Mesothelial cell of epicardium (in vitro differentiated cells): ENCODE data around the gene PARVA. TPM values are rescaled to one million over a fixed set of nuclear protein-coding genes. Genes with fewer than 3 reads are reported as not detected.

Experiments
- DNase-seq, 2 experiments: peaks; one replicate each; pipeline ENCODE4 v3.0.0; 2021; ENCODE audit warnings: low spot score in 2 of 2; ENCODE audit not compliant: unreplicated experiment in 2 of 2
- H3K27ac Mint-ChIP-seq: 2 replicates; pipeline ENCODE4 v1.8.0; 2021; ENCODE audit warnings: mixed read lengths
- H3K27me3 Mint-ChIP-seq: 2 replicates; pipeline ENCODE4 v1.8.0; 2021; ENCODE audit warnings: low read depth, mixed read lengths
- H3K36me3 Mint-ChIP-seq: 2 replicates; pipeline ENCODE4 v1.8.0; 2021; ENCODE audit warnings: mixed read lengths
- H3K4me1 Mint-ChIP-seq: 2 replicates; pipeline ENCODE4 v1.8.0; 2021; ENCODE audit warnings: mixed read lengths
- H3K4me3 Mint-ChIP-seq: 2 replicates; pipeline ENCODE4 v1.8.0; 2021; ENCODE audit warnings: mild to moderate bottlenecking, moderate library complexity, mixed read lengths
- H3K9me3 Mint-ChIP-seq: 2 replicates; pipeline ENCODE4 v1.8.0; 2021; ENCODE audit warnings: mixed read lengths
- CTCF ChIP-seq: fragments of 200-600 bp; sonication (generic); IDR thresholded peaks from one replicate; pipeline ENCODE4 v1.5.0; 2021; ENCODE audit warnings: antibody characterized with exemption; ENCODE audit not compliant: unreplicated experiment
- total RNA-seq: library from RNA; stranded (reverse); gene quantifications from 3 replicates; pipeline ENCODE4 v1.2.1, GENCODE V29; 2021

The PARVA gene
- total RNA-seq, 1 donor from 2014 or later = 77.1 TPM

GRCh38 chr11:12382451-12382850, 5.1 kb downstream of the PARVA start:
- no peaks in the 10 kb centered on the region for H3K27me3 Mint-ChIP-seq
- no peaks in the 10 kb centered on the region for H3K9me3 Mint-ChIP-seq
- DNase-seq = no peak
- peaks cover 13% of the 10 kb centered on the region for H3K36me3 Mint-ChIP-seq
- no peak overlapping the region for H3K27ac Mint-ChIP-seq
- no peak overlapping the region for H3K4me3 Mint-ChIP-seq
- H3K4me1 Mint-ChIP-seq = peaks cover 36% of the 10 kb centered on the region
- TF ChIP-seq CTCF = no peak

DNA sequence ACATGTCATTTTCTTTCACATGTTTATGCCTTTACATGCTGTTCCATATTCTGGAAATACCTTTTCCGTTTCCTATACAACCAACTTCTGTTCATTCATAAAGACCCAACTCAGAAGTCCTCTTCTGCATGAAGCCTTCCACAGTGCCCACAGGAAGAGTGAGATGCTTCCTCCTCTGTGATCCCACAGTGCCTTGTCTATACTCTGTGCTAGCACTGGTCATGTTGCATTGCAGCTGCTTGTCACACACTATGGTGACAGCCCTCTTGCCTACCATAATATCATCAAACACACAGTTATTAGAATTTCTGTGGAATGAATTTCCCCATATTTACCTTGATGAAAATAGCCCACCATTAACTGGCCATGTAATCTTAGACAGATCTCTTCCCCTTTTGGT, 8.9 kb downstream of the PARVA start:
- Mint-ChIP-seq H3K4me1 (peaks cover 46% of the 10 kb centered on the region), H3K4me3 (no peak overlapping the region), H3K27ac (peak overlapping the region; percentile 74), H3K27me3 (no peaks in the 10 kb centered on the region), H3K9me3 (no peaks in the 10 kb centered on the region), H3K36me3 (peaks cover 13% of the 10 kb centered on the region)
- no peak for DNase-seq
- no peak for TF ChIP-seq CTCF

GRCh38 chr11:12386745-12387144, 9.4 kb downstream of the PARVA start:
- DNase-seq = no peak
- Mint-ChIP-seq H3K27me3 (no peaks in the 10 kb centered on the region), H3K36me3 (peaks cover 13% of the 10 kb centered on the region), H3K4me1 (peaks cover 49% of the 10 kb centered on the region), H3K4me3 (no peak overlapping the region), H3K9me3 (no peaks in the 10 kb centered on the region), H3K27ac (peak overlapping the region; percentile 74)
- no peak for TF ChIP-seq CTCF

DNA sequence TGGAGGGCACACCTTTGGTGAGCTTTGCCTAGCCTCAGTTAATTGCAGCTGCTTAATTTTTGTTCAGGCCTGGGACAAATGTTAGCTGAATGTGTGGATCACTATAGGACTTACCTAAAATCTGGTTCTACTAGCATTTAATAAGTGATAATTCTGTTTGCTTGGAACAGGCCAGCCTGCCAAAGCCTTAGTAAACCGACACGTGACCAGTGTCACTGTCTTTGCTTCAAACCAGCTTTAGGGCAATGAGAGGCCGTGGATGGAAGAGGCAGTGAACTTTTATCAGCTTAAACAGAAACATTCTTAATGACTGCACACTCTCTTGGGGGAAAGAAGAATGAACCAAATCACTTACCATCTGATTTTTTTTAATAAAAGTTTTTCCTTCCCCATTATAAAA, 10.8 kb downstream of the PARVA start:
- Mint-ChIP-seq H3K4me1 (peaks cover 49% of the 10 kb centered on the region), H3K4me3 (no peak overlapping the region), H3K27ac (peak overlapping the region; percentile 60), H3K27me3 (no peaks in the 10 kb centered on the region), H3K9me3 (no peaks in the 10 kb centered on the region), H3K36me3 (peaks cover 14% of the 10 kb centered on the region)
- DNase-seq = no peak
- no peak for TF ChIP-seq CTCF

DNA sequence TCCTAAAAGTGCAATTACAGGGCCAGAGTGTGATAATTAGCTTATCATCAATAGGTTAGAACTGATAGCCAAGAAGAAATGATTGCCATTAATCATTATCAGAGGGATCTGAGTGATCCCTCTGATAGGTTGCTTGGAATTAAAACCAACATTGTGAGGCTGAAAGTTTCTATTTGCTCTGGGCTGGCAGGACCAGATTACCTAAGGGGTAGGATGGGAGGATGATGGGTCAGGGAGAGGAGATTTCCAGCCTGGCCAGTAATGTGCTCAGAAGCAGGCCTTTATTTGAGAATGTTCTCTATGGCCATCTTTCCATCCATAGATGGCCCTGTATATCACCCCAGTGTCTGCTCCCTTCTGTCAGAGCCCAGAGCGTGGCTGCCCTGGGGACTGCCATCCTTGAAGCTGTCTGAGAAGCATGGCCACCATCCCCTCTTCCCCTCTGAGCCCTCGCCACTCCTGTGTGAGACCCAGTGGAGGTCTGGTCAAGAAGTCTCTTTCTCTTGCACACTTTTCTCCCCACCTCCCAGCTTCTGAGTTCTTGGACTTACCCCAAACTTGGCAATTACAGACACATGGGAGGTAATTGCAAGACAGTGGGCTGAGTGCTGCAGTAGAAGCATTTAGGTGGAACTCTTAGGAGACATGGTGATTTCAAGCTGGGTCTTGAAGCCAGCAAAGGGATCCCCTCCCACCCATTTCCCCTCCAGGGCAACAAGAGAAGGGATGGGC, 11.7 kb downstream of the PARVA start:
- Mint-ChIP-seq H3K27ac (no peak overlapping the region), H3K27me3 (no peaks in the 10 kb centered on the region), H3K9me3 (peaks cover 6% of the 10 kb centered on the region), H3K4me3 (no peak overlapping the region), H3K4me1 (peaks cover 49% of the 10 kb centered on the region), H3K36me3 (peaks cover 19% of the 10 kb centered on the region)
- TF ChIP-seq CTCF = no peak
- no peak for DNase-seq
